ENCODE results near the gene GRIK1.
"Not testable (repeated sequence)": the region's sequence is repeated elsewhere in the genome, so short reads cannot be mapped to it uniquely, and the experiment has no call there.

GRIK1 gene

DNA sequence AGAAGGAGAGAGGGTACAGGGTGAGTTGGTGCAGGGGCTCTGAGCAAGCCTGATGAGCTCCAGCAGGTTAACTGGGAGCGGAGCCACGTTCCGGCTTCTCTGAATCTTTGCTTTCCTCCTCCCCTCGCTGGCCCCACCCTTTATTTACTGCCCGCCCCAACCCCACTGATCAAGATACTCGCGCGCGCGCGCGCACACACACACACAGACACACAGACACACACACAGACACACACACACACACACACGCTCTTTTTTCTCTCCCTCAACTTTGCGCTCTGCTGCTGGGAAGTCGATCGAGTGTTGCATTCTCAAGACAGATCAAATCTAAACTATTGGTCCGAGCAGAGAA, at the start of gene GRIK1:
Gene GRIK1, minus strand, starts transcription at position 73 of the 352 bp plus-strand sequence.
- DNase-seq (ENCODE audit: low spot score), result no peak

DNA sequence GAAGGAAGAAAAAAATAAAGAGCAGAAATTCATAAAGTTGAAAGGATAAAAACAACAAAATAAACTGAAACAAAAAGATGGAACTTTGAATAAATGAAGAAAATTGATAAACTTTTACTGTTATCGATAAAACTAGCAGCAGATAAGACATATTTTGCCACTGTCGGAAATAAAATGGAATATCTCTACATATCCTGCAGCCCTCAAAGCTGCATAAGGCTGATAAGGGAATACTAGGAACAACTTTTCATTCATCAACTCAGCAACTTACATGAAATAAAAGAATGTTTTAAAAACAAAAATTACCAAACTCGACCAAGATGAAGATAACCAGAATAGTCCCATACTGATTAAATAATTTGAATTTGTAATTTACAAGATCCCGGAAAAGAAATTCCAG, 48.0 kb upstream of the GRIK1 start:
- DNase-seq (ENCODE audit: low spot score), result no peak

DNA sequence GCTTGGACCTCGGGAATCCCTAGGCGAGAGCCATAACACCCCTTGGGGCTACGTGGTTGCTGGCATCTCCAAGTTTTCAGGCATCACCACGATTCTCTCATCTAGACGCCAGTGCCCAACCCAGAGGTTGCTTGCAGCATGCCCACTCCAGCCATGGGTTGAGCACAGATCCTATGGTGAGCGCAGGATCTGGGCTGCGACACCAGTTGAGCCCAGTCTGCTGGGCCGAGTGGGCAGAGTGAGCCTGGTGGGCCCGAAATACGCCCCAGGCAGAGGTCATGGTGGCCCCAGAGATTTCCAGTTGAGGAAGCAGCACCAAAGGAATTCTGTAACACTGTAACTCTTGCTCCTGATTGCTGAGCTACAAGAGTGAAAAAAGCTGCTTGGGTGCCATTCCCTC, 46.1 kb upstream of the GRIK1 start:
- no peak for DNase-seq (ENCODE audit: low spot score)

DNA sequence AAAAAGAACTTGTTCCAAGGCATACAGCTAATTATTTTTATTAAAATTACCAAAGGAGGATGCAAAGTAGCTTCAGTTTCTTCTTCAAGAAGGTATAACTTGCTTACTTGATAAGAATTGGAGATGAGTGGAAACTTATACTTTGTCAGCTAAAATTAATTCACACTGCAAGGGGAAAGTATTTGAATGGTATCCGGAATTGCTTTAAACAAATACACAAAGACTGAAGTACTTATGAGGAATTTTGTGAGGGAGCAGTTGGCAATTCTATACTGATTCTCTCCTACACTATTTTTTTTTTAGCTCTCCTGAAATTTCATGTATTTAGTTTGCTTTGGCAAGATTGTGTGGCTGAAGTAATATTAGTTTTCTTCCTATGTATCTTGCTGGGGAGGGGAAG, 39.2 kb upstream of the GRIK1 start:
- no peak for DNase-seq (ENCODE audit: low spot score)

DNA sequence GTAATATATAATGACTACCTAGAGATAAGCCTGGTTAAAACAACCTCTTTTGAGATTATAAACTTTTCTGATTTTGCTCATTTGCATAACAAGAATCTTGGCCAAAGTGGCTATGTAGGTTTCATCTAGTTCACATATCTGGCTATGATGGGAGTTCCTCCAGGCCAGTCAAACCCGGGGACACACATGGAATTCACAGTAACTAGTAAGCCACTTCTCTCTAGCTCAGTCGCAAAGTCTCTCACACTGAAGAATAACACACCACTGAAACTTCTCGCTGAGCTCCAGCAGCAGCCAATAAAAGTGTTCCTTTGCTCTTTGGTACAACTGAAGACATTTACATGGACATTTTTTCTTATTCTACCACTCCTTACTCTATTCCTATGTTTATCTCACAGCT, 36.0 kb upstream of the GRIK1 start:
- DNase-seq (ENCODE audit: low spot score), result no peak

DNA sequence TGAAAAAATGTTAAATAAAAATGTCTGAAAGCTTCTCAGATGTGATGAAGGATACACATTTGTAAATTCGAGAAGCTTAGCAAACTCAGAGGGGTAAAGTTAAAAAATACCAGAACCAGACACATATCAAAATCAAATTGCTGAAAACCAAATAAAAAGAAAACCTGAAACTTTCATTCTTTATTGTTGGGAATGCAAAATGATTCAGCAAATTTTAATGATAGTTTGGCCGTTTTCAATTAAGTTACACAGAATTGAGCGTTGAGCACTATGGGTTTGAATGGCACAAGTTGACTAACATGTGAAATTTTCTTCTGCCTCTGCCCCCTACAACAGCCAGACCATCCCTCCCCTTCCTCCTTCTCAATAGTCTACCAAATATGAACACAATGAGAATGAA, 33.5 kb upstream of the GRIK1 start:
- no peak for DNase-seq (ENCODE audit: low spot score)

DNA sequence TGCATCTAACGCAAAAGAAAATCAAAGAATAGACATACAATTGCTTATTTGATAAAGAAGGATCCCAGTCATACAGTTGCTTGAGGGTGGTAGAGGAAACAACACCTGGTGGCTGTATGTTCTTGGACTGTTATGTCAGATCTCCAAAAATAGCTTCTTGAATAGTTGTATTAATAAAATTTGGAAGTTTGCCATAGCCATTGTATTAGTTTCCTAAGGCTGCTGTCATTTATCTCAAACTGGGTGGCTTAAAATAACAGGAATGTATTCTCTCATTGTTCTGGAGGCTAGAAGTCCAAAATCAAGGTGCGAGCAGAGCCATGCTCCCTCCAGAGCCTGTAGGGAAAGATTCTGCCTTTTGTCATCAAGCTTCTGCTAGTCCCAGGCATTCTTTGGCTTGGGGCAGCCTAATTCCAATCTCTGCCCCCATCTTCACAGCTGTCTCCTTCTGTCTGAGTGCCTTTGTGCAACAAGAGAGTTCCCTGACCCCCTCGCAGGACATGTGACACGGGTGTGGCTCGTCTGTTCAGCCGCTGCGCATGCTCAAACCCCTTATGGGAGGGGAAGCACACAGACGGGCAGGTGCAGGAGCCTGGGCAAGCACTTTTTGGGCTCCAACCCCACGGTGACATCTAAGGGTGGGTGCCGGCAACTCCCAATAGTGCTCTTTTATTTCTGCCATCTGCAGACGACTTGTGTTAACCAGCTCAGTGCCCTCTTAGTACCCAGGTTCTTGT, 21.7 kb upstream of the GRIK1 start:
- no peak for DNase-seq (ENCODE audit: low spot score)

DNA sequence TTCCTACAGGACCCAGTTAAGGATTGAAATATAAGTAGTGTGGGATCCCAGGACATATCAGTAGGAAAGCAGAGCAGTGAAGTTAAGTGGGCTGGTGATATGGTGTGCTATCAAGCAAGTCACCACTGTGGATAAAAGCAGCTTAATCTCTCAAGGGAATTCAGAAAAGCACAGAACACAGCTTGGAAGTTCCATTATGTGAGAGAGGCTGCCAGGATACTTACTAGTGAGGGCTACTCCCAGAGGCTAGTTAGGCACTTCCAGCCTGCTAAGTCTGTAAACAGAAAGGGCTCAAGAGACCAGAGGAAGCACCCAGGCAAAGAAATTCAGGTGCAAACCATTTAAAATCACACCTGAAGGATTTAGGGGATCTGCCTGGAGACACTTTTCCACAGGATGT, 18.8 kb upstream of the GRIK1 start:
- DNase-seq (ENCODE audit: low spot score), result no peak

DNA sequence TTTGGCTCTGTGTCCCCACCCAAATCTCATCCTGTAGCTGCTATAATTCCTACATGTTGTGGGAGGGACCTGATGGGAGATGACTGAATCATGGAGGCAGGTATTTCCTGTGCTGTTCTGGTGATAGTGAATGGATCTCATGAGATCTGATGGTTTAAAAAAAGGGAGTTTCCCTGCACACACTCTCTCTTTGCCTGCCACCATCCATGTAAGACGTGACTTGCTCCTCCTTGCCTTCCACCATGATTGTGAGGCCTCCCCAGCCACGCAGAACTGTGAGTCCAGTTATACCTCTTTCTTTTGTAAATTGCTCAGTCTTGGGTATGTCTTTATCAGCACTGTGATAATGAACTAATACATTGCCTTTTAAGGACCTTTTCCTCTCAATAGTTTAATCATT, 18.2 kb upstream of the GRIK1 start:
- DNase-seq (ENCODE audit: low spot score), result not testable (repeated sequence)

DNA sequence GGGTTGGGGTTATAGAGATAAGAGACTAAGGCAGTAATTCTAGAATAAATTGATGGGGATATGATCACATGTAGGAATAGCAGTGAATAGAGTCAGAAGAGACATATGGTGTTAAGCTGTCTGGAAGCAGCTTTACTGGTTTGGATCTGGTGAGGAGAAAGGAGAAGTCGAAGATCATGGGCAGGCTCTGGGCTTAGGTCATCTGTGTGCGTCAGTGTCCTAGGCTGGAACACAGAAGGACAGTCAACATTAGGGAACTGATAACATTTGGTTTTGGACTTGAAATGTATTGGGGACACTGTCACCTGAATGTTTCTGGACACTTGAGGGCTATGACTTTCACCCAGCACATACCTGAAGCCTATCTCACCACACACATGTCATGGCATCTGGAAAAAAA, 13.9 kb upstream of the GRIK1 start:
- DNase-seq (ENCODE audit: low spot score), result no peak

DNA sequence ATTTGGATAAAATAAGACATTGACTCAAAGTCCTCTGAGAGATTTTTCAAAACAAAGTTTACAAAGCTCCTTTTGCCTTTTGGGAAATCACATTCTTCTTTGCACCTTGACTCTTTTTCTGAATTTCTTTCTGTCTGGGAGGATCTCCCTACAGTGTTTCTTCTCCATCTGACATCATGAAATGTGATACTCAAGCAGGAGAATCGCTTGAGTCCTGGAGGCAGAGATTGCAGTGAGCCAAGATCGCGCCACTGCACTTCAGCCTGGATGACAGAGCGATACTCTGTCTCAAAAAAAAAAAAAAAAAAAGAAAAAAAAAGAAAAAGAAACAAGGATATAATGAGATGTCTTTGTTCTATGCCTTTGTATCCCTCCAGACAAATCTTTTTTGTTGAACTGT, 13.3 kb upstream of the GRIK1 start:
- DNase-seq (ENCODE audit: low spot score), result no peak

DNA sequence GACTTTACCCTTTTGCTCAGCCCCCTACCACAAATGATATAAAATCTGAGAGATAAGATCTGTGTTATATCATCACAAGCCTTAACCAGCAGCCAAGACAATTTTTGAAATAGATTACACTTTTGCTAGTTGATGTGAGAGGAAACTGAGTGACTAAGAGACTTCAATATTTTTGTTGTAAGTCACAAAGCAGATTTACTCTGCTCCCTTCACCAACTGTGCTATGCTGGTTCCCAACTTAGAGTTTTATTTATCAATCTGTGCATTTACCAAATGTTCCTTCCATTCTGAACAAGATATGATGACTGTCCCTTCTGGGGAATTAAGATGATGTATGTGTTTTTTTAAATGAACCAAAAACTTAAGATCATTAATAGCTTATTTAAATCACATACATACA, 12.1 kb upstream of the GRIK1 start:
- no peak for DNase-seq (ENCODE audit: low spot score)

DNA sequence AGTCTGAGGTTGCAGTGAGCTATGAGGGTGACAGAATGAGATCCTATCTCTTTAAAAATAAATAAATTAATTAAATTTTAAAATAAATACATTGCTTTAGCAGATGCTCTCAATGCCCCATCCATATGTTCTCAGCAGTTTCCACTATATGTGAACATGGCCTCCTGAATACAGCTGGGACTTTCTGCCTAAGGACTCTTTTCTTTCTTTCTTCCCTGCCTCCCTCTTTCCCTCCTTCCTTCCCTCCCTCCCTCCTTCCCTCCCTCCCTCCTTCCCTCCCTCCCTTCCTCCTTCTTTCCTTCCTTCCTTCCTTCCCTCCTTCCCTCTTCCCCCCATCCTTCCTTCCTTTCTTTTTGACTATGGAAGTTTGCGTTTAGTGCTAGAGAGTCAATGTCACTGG, 10.2 kb upstream of the GRIK1 start:
- DNase-seq (ENCODE audit: low spot score), result no peak

DNA sequence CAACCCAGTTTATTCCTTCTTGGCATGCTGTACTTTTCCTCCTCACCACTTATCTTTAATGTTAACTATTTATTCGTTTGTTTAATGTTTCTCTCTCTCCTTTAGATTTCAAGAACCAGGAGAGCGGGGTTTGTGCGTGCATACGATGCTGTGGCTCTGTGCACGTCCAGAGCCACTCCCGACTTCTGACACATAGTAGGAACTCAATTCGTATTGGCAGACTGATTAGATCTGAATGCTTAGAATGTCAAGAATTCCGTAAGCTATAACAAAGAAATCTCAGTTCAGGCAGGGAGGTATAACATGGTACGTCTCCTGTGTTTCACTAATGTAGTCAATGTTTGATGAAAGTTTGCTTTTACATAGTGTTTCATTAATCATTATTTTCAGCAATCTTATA, 7.3 kb upstream of the GRIK1 start:
- no peak for DNase-seq (ENCODE audit: low spot score)

DNA sequence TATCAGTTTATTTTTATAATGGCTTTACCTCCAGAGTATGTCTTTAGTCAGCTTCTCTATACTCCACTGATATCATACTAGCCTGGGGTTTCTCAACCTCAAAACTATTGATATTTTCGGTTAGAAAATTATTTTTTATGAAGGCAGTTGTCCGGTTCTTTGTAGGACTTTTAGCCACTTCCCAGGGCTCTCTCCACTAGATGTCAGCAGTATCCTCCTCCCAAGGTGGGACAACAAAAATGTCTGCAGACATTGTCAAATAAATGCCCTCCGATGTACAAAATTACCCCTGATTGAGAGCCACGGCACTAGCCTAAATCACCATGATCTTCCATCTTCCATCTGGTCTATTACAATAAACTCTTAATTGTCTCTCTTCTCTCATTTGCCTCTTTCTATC, 4.1 kb upstream of the GRIK1 start:
- DNase-seq (ENCODE audit: low spot score), result no peak

DNA sequence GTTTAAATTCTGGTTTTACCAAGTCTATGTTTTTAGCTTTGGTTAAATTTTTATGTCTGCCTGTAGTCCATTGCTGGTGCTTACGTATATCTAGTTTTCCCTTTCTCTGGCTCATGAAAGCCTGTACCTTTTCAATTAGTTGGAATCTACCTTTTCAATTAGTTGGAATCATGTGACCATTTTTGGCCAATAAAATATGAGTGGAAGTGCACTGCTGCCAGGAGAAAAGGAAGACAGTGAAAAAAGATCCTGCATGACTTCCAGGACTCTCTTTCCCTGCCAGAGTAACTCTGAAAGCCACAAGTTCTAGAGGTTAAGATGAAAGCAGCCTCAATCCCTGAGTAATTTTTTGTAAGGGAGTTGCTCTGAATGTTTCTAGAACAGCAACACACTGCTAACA, 2.2 kb upstream of the GRIK1 start:
- no peak for DNase-seq (ENCODE audit: low spot score)

DNA sequence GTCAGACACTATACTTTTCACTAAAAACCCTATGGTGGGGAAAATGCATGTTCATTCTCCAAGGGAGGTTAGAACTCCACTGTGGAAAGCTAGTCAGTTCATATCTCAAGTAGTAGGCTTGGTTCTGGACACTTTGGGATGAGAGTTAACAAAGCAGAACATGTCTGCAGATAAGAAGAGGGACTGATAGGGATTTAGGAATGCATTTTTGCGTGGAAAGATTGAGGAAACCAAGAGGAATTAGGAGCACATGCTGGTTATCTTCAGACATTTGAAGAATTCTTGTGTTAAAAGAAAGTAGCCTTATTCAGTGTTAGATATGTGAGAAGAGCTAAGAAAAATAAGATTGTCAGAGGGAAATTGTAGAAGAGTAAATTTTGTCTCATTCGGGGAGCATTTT, 1.2 kb upstream of the GRIK1 start:
- no peak for DNase-seq (ENCODE audit: low spot score)

DNA sequence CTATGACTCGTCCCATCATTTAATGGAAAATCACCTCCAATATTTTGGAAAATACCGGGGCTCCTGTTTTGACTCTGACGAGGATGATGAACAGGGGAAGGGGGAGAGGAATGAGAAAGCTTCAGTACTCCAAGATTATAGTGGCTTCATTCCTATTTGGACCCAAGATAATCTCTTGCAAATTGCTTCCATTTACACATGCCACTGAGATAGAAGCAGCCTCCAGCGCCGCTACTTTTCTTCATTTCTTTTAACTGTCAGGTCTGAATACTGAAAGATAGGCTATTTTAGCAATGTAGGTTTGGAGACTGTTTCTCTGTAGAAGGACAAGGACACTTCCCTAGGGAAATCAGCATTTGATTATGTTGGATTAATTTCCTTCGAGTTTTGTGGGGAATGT, 565 bp upstream of the GRIK1 start:
- no peak for DNase-seq (ENCODE audit: low spot score)

DNA sequence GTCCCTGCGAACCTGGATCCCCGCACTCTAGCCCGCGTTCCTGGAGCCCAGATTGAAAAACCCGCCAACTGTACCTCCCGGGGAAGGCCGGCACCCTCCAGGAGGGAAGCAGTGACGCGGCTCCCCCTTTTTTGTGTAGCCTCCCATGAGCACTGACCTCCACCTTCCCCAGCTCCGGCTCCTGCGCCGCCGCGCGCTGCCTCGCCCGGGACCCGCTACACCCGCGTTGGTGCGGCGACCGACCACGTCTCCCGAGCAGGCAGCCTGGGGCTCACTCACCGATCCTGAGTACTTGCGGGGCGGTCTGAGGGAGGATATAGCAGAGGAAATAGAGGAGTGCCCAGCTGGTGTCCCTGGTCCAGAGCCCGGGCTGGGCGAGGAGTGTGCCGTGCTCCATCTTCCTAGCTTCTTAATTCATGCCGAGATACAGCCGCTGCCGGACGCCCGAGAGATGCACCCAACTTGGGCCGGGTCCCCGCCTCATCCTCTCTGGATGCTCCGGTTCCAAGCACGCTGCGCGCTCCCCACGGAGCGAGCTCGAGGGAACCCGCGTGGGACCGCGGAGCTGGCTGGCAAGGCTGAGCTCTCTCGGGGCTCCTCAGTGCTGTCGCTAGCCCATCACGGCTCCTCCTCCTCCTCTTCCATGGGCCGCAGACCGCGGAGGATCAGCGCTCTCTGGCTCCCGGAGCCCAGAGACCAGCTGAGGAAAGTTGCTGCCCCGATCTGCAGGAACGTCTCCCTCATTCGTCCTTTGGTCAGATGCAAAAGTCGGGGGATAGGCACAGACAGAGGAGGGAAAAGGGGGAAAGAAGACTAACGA, 482 bp downstream of the GRIK1 start:
- DNase-seq (ENCODE audit: low spot score), result no peak

DNA sequence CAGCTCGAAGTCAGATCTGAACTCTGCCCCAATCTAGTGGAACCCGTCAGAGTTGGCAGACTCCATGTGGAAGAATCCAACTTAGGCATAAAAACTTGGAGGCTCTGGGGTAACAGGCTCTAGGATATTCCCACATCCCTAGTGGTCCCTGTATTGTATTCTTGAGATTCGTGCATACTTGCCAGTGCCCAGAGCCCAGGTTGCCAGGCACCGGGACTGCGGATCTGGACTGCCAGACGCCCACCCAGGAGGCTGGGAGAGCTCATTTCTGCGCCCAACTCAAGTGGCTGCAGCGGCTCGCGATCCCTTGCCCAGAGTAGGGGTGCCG, 1.1 kb downstream of the GRIK1 start:
- DNase-seq (ENCODE audit: low spot score), result no peak

DNA sequence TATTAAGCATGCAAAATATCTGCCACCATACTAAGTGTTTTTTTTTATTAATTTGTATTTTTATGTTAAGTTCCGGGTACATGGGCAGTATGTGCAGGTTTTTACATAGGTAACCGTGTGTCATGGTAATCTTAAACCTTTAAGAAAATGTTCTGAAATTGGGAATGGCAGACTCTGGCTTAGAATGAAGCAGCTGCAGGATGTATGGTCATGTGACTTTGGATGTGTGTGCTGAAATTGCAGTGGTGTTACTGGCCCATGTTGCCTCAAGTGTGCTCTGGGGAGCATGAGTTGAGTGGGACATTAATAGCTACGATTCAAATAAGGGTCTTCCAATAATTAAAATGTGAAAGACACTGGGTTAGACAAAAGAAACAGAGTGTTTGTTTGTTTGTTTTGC, 6.7 kb downstream of the GRIK1 start:
- no peak for DNase-seq (ENCODE audit: low spot score)

DNA sequence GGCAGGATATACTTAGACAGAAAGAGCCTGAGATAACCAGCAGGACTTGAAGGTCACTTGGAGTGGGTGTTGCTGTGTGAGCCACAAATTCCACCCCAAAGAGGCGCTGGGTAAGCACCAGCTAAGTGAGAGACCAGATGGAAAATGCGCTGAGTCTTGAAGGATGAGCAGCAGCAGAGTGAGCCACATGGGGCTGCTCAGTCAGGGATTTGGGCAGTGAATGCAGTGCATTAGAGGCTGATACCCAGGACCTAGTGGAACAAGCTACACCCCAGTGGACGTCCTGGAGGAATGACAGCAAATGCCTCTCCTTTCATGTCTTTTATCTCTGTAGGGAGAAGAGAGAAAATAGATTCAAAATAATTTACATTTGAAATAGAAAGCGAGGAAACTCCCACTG, 11.3 kb downstream of the GRIK1 start:
- no peak for DNase-seq (ENCODE audit: low spot score)

DNA sequence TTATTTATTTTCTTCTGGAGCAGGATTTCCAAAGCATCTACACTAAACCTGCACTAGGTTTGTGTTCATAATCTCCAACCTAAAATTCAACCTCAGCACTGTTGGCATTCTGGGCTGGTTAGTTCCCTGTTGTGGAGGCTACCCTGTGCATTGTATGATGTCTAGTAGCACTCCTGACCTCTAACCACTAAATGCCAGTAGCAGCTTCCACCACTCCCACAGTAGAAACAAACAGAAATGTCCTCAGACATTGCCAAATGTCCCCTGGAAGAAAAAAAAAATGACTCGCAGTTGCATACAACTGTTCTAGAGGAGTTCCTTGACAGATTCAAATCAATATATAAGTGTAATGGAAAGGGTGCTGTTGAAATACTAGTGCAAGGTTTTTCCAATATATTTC, 18.9 kb downstream of the GRIK1 start:
- DNase-seq (ENCODE audit: low spot score), result no peak

DNA sequence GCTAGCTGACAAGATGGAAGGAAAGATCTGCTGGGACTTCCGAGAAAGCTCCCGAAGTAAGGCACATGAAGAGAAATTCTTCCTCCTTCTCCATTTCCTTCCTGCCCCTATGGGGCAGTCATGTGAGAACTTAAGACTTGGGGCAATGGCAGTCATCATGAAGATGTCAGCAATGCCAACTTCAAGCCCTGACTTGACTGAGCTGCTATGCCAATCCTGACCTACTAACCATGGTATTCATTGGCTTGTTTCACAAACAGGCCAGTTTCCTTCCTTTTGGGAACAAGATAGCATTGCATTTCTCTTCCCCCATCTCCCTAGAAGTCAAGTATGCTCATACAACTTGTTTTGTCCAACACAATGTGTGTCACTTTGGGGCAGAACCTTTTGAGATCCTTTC, 25.5 kb downstream of the GRIK1 start:
- DNase-seq (ENCODE audit: low spot score), result no peak

Data from kidney capillary endothelial cell (primary cell).